GOT3 (cell line): ENCODE data around the gene FBXL17.

Experiments used
- DNase-seq: peaks from one replicate; lab custom pipeline; 2025; ENCODE audit warnings: mixed read lengths; lab: John Stamatoyannopoulos, UW

Gene FBXL17

DNA sequence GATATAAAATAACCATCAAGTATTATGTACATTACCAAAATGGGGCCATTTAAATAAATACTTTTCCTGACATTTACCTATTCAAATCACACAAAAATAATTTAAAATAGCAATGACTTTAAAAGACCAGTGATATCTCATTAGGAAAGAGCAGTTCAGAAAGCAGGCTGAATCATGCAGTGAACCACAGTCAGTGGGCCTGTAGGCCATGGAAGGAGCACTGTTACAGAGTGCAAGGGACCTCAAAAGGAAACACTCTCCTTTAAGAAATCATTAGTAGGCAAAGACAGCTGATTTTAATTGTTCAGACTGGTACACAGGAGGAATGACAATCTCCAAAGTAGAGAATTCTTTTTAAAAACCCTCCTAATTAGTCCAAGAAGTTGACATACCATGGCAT is 427.6 kb downstream of the FBXL17 start:
- DNase-seq, result no peak

DNA sequence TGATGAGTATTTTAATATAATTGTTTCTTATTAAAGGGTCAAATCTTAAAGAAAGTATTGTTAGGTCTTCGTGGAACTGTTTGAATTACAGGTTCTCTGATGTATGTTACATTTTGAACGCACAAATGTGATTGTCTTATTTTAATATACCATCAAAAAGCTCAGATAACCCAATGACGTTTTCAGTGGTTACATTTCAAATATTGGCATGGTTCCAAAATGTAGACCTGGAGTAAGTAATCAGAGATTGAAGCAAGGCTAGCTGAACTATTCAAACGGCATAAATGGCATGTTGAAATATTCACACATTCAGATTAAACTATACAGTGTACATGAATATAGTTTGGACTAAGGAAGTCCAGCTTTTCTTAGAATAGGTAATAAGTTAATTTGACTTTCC is 429.4 kb downstream of the FBXL17 start:
- no peak for DNase-seq

DNA sequence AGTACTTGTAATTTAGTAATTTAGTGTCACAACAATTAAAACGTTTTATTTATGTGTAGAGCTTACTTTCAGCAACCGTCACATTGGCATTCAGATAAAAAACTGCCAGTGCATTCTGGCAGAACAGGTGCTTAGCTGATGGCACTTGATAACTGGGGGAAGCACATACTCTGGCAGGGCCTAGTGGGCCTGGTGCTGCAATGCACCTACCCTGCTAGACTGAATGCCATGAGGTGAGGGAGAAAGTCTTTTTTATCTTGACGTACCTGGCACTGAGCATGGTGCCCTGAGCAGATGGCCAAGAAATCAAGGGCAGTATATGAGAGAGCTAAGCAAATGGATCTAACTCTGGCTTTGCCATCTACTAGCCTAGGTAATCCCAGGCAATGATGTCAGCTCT is 430.6 kb downstream of the FBXL17 start:
- no peak for DNase-seq

DNA sequence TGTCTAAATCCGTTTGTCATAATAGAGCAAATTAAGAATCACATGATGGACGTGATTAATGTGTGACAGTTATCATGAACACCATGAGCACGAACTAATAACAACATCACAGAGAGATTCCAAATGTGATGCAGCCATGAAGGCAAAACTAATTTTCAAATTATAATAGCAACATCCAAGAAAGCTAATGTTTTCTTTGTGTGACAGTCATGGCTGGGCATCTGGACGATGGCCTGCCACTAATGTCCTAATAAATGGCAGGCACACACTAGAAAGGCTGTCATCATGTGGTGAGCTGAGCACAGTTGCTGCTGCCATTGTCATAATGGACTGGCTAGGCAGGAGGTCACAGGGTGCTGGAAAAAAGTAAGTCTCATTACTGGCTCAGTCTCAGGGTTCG is 431.1 kb downstream of the FBXL17 start:
- no peak for DNase-seq

DNA sequence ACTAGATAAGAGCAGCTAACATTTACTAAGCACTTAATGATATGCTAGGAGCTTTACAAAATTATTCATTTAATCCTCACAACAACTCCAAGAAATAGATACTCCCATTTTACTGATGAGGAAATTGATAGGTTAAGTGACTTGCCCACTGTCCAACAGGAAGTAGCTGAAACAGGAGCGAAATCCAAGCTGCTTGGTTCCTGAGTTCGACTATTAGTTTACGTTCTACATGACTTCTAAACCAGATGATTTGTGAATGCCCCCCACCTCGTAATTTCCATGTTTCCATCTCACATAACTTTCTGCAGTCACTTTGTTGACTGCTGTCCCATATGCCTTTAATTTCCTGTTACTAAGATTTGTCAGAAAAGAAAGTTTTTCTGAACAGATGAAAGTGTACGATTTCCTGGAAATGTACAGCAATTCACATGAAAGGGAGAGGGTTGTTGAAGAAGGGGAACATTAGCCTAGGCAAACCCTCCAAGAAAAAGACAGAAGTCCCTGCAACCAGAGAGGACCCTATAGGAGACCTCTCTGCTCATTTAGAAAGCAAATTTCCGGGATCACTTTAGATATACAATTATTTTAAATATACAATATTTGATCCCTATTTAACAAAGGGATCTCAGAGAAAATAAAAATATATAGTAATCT is 432.1 kb downstream of the FBXL17 start:
- DNase-seq, result no peak

DNA sequence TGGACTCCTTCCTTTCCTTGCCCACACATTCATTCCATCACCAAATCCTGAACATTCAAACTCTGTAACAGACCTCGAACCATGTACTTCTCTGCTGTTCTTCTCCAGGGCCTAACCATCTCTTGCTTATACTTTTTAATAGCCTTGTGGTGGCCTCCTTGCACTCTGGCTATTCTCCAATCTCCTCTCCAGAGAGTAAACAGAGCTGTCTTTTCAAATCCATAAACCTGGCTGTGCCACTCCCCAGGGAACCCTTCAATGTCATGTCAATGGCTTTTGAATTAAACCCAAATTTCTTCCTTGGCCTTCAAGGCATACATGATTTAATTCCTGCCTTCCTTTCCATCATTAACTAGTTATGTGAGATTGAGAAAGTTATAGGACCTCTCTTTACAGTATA is 433.5 kb downstream of the FBXL17 start:
- no peak for DNase-seq

DNA sequence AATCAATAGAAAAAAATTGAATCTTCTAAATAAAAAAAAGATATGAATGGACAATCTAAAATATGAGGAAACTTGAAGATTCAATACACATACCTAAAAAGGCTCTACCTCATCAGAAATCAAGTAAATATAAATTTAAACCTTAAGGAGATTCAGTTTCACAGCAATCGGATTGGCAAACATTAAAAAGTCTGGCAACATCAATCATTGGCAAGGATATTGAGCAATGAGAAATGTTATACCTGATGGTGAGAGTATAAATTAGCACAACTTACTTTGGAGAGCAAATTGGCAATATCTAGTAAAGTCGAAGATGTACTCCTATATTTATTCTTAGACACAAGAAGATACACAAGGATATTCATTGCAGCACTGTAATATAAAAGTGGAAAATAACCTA is 436.8 kb downstream of the FBXL17 start:
- no peak for DNase-seq

DNA sequence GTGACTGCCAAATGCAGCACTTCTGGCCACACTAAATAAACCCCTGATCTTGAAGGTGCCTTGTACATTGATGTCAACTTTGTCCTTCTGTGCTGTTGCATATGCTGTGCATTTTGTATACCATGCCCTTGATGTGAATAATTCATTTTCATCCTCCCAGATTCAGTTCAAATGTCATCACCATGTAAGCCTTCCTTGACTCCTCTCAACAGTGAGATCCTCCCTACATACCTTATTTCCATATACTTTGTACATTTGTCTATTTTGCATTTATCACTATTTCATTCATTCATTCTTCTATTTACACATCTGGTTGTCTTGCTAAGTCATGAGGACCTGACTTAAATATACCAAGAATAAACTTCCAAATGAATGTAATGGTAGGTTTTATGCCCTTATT is 438.0 kb downstream of the FBXL17 start:
- DNase-seq, result no peak

DNA sequence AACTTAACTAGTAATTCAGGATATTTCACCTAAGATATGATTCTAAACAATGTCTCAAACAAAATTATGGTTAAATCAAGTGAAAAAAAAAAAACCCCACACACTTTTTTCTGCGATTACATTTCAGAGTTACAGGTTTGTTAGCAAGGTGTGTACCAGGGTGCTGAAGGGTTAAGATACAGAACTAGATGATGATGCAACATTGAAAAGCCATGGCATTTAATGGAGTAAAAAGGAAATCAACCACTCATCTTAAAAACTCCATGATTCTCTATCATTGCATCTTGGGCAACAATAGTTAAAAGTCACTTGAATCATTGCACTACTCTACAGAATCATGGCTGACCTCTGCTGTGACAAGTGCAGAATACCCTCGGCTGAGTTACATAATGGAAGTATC is 440.9 kb downstream of the FBXL17 start:
- DNase-seq, result no peak

DNA sequence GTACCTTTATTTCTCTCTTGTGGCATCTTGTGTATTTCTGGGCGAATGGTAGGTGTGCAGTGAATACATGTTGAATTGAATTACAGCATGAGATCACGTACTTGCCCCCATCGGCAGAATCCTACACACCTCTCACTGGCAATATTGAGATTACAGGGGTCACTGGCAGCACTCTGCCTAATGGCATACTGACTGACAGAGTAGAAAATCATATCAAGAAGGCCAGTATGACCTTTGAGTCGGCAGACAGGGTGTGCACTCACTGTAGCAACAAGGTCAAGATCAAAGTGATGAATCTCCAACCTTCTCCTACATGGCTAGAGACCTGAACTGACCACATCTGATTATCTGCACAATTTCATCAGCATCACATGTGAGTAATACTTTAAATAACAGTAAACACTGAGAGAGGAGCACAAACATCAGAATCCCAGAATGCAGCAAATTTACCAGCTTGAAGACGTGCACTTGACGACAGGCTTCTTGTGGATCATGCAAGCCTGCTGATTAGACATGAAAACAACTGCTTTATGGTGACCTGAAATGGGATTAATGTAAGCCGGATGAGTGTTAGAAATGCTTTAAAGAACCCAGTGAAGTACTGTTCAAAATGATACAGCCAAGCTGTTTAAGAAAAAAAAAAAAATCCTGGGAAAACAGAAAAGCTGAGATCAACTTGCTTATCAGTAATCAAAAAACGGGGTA is 444.1 kb downstream of the FBXL17 start:
- no peak for DNase-seq

DNA sequence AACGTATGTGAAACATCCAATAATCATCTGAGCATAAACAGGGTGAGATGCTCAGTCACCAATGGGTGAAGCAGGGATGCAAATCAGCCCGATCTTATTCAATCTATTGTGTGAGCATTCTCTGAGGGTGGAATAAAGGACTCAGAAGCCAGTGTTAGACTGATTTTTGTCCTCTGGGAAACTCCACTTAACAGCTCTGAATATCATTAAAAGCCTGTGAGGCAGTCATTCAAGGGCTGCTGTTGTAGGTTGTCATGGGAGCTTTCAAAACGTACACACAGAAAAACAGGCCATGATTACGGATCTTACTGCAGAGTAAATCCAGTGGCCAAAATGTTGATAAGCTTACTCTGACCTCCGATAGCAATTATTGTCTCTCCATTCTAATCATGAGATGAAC is 444.7 kb downstream of the FBXL17 start:
- no peak for DNase-seq

DNA sequence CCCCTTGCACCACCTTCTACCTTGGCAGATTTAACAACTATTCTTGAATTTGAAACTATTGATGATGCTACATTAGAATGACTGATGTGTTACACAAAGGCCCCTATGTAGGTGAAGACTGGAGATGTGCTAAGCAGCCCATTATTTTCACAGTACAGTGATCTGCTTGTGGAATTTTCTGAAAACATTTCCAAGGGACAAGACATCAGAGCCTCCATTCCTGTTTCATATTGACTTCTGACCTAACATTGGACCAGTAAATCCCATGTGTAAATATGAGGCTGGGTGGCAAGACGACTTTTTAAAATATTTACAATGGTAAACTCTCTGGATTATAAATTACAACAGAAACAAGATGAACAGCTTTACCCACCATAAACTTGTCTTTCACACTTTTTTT is 445.4 kb downstream of the FBXL17 start:
- DNase-seq, result no peak

DNA sequence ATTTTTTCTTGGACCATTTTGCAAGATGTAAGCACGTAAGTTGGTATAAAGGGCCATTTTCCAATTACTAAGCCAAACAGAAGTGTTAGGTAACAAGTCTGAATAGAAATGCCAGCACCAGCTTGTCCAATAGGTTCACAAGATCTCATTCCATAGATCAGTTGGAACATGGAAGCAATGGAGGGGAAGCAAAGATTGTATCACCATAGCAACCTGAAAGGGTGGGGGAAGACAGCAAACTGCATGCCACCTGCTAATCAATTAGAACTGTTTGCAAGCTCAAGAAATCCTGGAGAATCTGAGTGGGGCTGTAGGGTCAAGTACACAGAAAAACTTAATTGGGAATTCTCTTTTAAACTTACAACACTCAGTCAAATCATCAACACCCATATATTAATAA is 446.3 kb downstream of the FBXL17 start:
- DNase-seq, result no peak

DNA sequence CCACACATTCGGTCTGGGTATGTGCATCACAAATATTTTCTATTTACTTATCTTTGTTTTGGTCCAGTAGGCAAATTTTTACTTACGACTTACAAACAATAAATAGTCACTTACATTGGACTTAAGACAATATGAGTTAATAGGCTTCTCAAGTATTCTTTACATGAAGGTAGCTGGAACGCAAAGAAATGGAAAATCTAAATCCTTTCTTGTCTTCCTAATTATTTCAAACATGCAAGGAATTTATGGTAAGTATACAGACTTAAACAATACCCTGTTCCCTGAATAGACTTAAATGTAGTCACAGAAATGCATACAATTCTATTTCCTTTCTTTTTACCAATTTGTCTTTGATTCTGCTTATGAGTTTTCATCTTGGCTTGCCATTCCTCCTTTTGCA is 448.6 kb downstream of the FBXL17 start:
- DNase-seq, result no peak

DNA sequence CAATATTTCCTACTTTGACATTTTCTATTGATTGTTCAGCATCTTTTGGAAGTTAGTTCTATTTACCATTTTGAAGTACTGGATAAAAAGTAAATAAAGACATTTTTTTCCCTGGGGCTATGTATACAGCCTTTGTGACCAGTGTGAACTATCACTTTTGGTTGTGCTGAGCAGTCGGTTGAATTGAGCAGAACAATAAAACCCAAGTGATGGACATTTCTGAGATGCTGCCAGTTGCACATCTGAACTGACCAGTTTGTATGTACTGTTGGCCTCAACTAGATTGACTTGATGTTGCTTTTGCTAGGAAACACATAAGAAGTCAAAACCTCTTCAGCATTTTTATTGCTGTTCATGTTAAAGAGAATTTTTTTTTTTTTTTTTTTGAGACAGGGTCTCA is 451.0 kb downstream of the FBXL17 start:
- no peak for DNase-seq

DNA sequence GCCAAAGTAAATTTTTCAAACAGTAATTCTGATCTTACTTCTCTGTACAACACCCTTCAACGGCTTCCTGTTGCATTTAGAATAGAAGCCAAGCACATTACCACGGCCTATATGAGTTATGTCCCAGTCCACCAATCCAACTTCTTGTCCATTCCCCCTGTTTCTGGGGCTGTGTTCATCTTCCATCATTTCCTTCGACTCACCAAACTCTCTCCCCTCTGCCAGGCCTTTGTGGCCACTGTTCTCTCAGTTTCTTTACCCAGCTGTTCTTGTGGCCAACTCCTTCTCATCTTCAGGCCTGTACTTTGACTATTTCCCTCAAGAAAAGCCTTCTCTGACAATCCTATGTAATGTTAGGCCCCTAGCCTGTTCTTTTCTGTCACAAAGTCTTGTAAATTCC is 451.8 kb downstream of the FBXL17 start:
- no peak for DNase-seq

DNA sequence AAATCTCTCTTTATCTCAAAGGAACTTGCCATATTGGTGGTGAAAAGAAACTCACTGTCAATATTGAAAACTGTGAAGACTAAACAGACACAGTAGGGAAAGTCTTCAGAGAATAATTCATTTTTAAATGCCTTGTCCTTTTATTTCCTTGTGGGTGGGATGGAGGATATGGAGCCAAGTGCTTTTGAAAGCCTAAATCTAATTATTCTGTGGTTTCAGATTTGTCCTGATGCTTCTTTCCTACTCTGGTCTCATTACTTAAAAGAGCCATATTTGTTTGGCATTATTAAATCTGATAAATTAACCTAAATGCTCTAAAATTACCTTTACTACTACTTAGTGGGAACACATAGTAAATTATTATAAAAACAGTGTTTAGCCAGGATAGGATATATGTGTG is 452.8 kb downstream of the FBXL17 start:
- no peak for DNase-seq

DNA sequence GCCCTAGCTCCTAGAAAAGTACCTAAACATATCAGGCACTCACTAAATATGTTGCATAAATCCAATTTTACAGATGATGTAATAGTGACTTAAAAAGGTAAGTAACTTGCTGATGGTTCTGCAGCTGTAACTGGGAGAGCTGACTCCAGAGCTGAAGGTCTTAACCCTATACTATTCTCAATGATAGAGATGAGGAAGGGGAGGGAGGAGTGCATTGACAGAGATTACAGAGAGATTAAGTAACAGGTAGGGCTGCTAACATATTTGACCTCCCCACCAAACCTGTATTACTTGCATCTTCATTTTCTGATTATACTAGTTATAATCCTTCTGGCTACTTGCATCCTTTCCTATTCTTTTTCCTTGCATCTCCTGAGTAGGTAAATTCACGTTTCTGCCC is 455.8 kb downstream of the FBXL17 start:
- no peak for DNase-seq

DNA sequence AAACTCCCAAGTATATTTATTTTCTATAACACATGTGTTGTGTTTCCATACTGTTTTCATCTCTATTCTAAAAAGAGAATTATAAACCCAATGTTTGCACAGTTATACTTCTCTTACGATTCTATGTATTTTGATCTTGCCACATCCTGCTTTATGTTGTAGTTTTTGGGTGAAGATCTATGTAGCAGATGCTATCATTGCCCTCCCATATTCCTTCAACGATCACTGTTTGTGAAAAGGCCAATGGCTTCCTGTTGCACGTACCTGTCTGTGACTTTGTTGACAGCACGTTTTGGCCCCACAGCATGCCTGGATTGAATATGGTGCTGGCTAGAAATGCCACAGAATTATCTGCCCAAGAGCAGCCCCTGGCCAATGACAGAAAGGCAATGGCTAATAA is 456.7 kb downstream of the FBXL17 start:
- DNase-seq, result no peak

DNA sequence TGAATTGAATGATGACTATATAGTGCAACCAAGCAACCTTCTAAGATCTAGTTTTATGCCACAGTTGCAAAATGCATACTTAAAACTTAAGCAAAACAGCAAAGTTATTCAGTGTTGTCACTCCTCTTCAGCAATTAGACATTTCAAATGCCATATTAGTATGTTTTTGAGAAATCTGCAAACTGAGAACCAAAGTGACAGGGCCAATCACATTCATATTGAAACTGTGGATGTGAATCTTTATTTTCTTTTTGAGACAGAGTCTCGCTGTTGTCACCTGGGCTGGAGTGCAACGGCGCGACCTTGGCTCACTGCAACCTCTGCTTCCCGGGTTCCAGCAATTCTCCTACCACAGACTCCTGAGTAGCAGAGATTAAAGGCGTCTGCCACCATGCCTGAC is 461.9 kb downstream of the FBXL17 start:
- DNase-seq, result no peak

DNA sequence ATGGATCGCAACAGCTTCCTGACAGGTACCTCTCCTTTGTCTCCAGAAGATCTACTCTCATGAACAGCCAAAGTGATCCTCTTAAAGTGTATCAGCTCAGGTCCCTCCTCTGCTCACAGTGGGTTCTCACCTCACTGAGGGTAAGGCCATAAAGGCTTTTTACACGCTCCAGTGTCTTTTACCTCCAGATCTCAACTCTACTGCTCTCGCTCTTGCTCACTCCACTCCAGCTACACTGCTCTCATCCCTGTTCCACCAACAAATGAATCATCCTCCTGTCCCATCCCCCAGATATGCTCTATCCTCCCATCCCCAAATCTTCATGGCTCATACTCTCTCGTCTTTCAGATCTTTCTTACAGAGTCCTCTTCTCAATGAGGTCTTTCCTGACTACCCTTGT is 462.5 kb downstream of the FBXL17 start:
- no peak for DNase-seq

DNA sequence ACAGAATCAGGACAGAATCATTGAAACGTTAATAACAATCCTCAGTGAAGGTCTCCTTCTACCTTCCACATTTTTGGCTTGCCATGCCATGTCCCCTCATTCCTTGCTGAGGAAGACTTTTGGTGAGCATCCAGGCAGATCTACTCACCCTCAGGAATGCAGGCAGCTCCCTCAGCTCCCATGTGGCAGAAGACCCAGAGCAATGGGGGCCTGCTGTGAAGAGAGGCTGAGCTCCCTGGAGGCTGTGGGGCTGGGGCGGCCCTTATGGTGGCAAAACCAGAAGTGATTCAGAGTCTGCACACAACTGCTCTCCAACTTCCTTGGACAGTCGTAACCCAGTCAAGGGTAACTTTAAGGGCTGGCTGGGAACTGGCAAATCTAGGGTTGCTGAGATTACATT is 463.9 kb downstream of the FBXL17 start:
- DNase-seq, result no peak

DNA sequence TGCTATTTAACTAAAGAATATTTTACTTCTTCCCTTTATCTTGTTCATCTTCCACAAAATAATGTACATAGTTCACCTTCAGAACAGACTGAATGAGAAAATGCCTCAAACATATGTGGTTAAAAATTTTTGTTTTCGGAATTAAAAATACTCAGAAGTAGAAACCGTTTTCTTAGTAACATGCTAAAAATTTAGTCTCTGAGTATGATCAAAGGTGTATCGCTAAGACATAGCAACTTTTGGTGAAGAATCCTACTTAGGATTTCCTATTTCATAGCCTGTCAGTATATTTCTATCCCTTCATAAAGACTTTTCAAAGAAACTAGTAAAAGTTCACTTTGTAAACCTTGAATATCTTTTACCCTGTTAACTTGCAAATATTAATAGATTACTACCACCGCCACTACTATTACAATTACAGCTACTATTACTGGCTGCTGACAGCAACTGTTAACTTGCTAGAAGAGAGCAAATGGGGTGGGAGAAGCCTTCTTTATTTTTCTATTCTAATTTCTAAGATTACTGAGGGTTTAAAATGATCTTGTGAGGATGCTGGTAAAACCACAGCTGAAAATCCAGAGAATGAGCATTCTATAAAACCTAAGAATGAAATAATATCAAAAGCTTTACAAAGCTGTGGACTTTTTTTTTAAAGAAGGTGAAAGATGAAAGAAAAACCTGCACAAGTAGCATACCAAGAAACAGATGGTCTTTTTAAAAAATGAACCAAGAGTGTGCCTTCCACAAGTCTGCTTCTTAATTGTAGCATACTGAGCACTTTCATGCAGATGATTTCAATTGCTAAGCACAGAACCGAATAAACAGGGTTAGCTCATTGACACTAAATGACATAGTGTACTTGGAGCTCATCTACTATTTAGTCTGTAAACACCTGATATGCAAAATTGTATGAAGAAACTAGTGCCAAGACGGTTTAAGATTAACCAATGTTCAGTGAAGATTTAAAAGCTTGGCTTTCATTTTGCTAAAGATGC is 464.9 kb downstream of the FBXL17 start:
- DNase-seq, result no peak
